IgD-negative memory B cell (primary cell): Measurements from ENCODE around the gene CA4. TPM values are rescaled to one million over a fixed set of nuclear protein-coding genes. Genes with fewer than 3 reads are reported as not detected.
"Not testable (repeated sequence)": the region's sequence is repeated elsewhere in the genome, so short reads cannot be mapped to it uniquely, and the experiment has no call there.

ENCODE experiments used
- H3K27ac Mint-ChIP-seq, 3 donors: one replicate each; pipeline ENCODE4 v1.8.0; 2020 to 2022; ENCODE audit warnings: mild to moderate bottlenecking in 3 of 3, mixed read lengths in 3 of 3, moderate library complexity in 1 of 3
- H3K27me3 Mint-ChIP-seq: one replicate; pipeline ENCODE4 v1.8.0; 2021; ENCODE audit warnings: mixed read lengths
- H3K36me3 Mint-ChIP-seq: one replicate; pipeline ENCODE4 v1.8.0; 2020; ENCODE audit warnings: mild to moderate bottlenecking, mixed read lengths
- H3K4me1 Mint-ChIP-seq, 3 donors: one replicate each; pipeline ENCODE4 v1.8.0; 2020 to 2022; ENCODE audit warnings: mixed read lengths in 3 of 3, mild to moderate bottlenecking in 1 of 3
- H3K4me3 Mint-ChIP-seq, 4 donors: one replicate each; pipeline ENCODE4 v1.8.0; 2020 to 2022; ENCODE audit warnings: mild to moderate bottlenecking in 4 of 4, mixed read lengths in 4 of 4, moderate library complexity in 3 of 4
- H3K9me3 Mint-ChIP-seq, 3 donors: one replicate each; pipeline ENCODE4 v1.8.0; 2020 to 2021; ENCODE audit warnings: mixed read lengths in 3 of 3, mild to moderate bottlenecking in 1 of 3
- polyA plus RNA-seq: library from polyadenylated mRNA; unstranded; fragments of 300-500 nt; fragmentation: Illumina TruSeq; gene quantifications from one replicate; pipeline ENCODE4 v1.2.3, GENCODE V29; 2021

The CA4 gene
- polyA plus RNA-seq = not detected

GRCh38 chr17:60149691-60150582 is at the start of gene CA4:
CA4 (plus strand) TSS chr17:60149973; CDS start chr17:60150035, 62 bp downstream.
- H3K36me3 Mint-ChIP-seq = peaks cover 2% of the 10 kb centered on the region
- no peaks in the 10 kb centered on the region for H3K9me3 Mint-ChIP-seq
- H3K27ac Mint-ChIP-seq = peak within 1 kb of the TSS in 1 of 3 donors; percentile 64

GRCh38 chr17:60100577-60100976 is 49.2 kb upstream of the CA4 start:
- not testable (repeated sequence) for H3K4me3 Mint-ChIP-seq, H3K9me3 Mint-ChIP-seq, H3K27ac Mint-ChIP-seq, H3K27me3 Mint-ChIP-seq, H3K36me3 Mint-ChIP-seq
- H3K4me1 Mint-ChIP-seq = peaks cover 8 to 20% (median 16%) of the 10 kb centered on the region in 3 donors

More at GRCh38 chr17:60149691-60150582, at the start of gene CA4:
- Mint-ChIP-seq H3K4me1 (peaks cover 9 to 16% (median 10%) of the 10 kb centered on the region in 3 donors), H3K27me3 (peaks cover 55% of the 10 kb centered on the region), H3K4me3 (peak within 1 kb of the TSS in 3 of 4 donors; percentile 52 to 92 (median 88))

GRCh38 chr17:60102015-60102631 is 47.6 kb upstream of the CA4 start:
- not testable (repeated sequence) for H3K27me3 Mint-ChIP-seq, H3K36me3 Mint-ChIP-seq, H3K9me3 Mint-ChIP-seq
- Mint-ChIP-seq H3K27ac (peak overlapping the region; percentile 64 to 79 (median 65)), H3K4me1 (peaks cover 15 to 31% (median 18%) of the 10 kb centered on the region in 3 donors), H3K4me3 (peak overlapping the region; percentile 72 to 88 (median 80))

GRCh38 chr17:60102632-60103096 is 47.1 kb upstream of the CA4 start:
- no peaks in the 10 kb centered on the region for H3K27me3 Mint-ChIP-seq
- H3K36me3 Mint-ChIP-seq = no peaks in the 10 kb centered on the region
- peaks cover 15 to 31% (median 18%) of the 10 kb centered on the region in 3 donors for H3K4me1 Mint-ChIP-seq
- H3K27ac Mint-ChIP-seq = peak overlapping the region; percentile 64 to 79 (median 65)
- peak overlapping the region; percentile 72 to 88 (median 80) for H3K4me3 Mint-ChIP-seq
- H3K9me3 Mint-ChIP-seq = no peaks in the 10 kb centered on the region

- Mint-ChIP-seq H3K36me3 (no peaks in the 10 kb centered on the region), H3K27ac (no peak overlapping the region), H3K9me3 (no peaks in the 10 kb centered on the region), H3K4me3 (no peak overlapping the region), H3K4me1 (peaks cover 14 to 28% (median 21%) of the 10 kb centered on the region in 3 donors), H3K27me3 (no peaks in the 10 kb centered on the region)
Measured at GRCh38 chr17:60103957-60104356, 45.8 kb upstream of the CA4 start.

- H3K27me3 Mint-ChIP-seq = no peaks in the 10 kb centered on the region
- no peak overlapping the region for H3K27ac Mint-ChIP-seq
Measured at GRCh38 chr17:60106340-60107059, 43.3 kb upstream of the CA4 start.

GRCh38 chr17:60107526-60108257 is 42.1 kb upstream of the CA4 start:
- no peaks in the 10 kb centered on the region for H3K36me3 Mint-ChIP-seq
- no peaks in the 10 kb centered on the region for H3K9me3 Mint-ChIP-seq
- H3K27ac Mint-ChIP-seq = no peak overlapping the region

More at GRCh38 chr17:60106340-60107059, 43.3 kb upstream of the CA4 start:
- Mint-ChIP-seq H3K9me3 (no peaks in the 10 kb centered on the region), H3K4me3 (peak overlapping the region in 1 of 4 donors; percentile 19), H3K4me1 (peaks cover 14 to 28% (median 21%) of the 10 kb centered on the region in 3 donors), H3K36me3 (no peaks in the 10 kb centered on the region)

GRCh38 chr17:60108309-60108708 is 41.5 kb upstream of the CA4 start:
- H3K27me3 Mint-ChIP-seq, H3K4me3 Mint-ChIP-seq, H3K27ac Mint-ChIP-seq, H3K9me3 Mint-ChIP-seq, H3K36me3 Mint-ChIP-seq: not testable (repeated sequence)
- H3K4me1 Mint-ChIP-seq = peaks cover 6 to 15% (median 13%) of the 10 kb centered on the region in 3 donors

More at GRCh38 chr17:60107526-60108257, 42.1 kb upstream of the CA4 start:
- Mint-ChIP-seq H3K4me3 (no peak overlapping the region), H3K4me1 (peaks cover 7 to 18% (median 16%) of the 10 kb centered on the region in 3 donors), H3K27me3 (no peaks in the 10 kb centered on the region)

- no peak overlapping the region for H3K27ac Mint-ChIP-seq
- H3K4me1 Mint-ChIP-seq = peaks cover 6 to 13% (median 11%) of the 10 kb centered on the region in 3 donors
- no peaks in the 10 kb centered on the region for H3K36me3 Mint-ChIP-seq
- H3K4me3 Mint-ChIP-seq = no peak overlapping the region
- no peaks in the 10 kb centered on the region for H3K27me3 Mint-ChIP-seq
- no peaks in the 10 kb centered on the region for H3K9me3 Mint-ChIP-seq
Measured at GRCh38 chr17:60108712-60109111, 41.1 kb upstream of the CA4 start.

- Mint-ChIP-seq H3K4me3 (no peak overlapping the region), H3K27me3 (no peaks in the 10 kb centered on the region), H3K27ac (no peak overlapping the region), H3K4me1 (peaks cover 6 to 13% (median 10%) of the 10 kb centered on the region in 3 donors), H3K9me3 (no peaks in the 10 kb centered on the region), H3K36me3 (no peaks in the 10 kb centered on the region)
Measured at GRCh38 chr17:60109161-60109560, 40.6 kb upstream of the CA4 start.

GRCh38 chr17:60110586-60110985 is 39.2 kb upstream of the CA4 start:
- no peaks in the 10 kb centered on the region for H3K9me3 Mint-ChIP-seq
- H3K4me1 Mint-ChIP-seq = peaks cover 6 to 13% (median 10%) of the 10 kb centered on the region in 3 donors
- no peaks in the 10 kb centered on the region for H3K27me3 Mint-ChIP-seq
- H3K36me3 Mint-ChIP-seq = no peaks in the 10 kb centered on the region
- no peak overlapping the region for H3K27ac Mint-ChIP-seq
- no peak overlapping the region for H3K4me3 Mint-ChIP-seq

GRCh38 chr17:60111661-60112060 is 38.1 kb upstream of the CA4 start:
- not testable (repeated sequence) for H3K4me3 Mint-ChIP-seq, H3K36me3 Mint-ChIP-seq, H3K27ac Mint-ChIP-seq, H3K9me3 Mint-ChIP-seq, H3K27me3 Mint-ChIP-seq, H3K4me1 Mint-ChIP-seq

- H3K4me3 Mint-ChIP-seq, H3K27me3 Mint-ChIP-seq, H3K36me3 Mint-ChIP-seq, H3K4me1 Mint-ChIP-seq, H3K27ac Mint-ChIP-seq, H3K9me3 Mint-ChIP-seq: not testable (repeated sequence)
Measured at GRCh38 chr17:60115364-60115763, 34.4 kb upstream of the CA4 start.

GRCh38 chr17:60116196-60116595 is 33.6 kb upstream of the CA4 start:
- not testable (repeated sequence) for H3K27ac Mint-ChIP-seq, H3K27me3 Mint-ChIP-seq, H3K4me1 Mint-ChIP-seq, H3K4me3 Mint-ChIP-seq, H3K9me3 Mint-ChIP-seq, H3K36me3 Mint-ChIP-seq
